RWPE2 (cell line): ENCODE measurements around the gene SHCBP1L.

Source experiments
- ATAC-seq: fragments of 200-7000 bp; cut with Tn5 transposase; 3 replicates; pipeline ENCODE4 v1.9.1; 2021; ENCODE audit warnings: low read depth
- DNase-seq: peaks from one replicate; pipeline ENCODE4 v3.0.0-alpha.2; 2020; ENCODE audit warnings: low spot score
- H3K27ac ChIP-seq: fragments of 450-650 bp; 2 replicates; pipeline ENCODE4 v1.5.1; 2017; ENCODE audit warnings: mild to moderate bottlenecking; ENCODE audit not compliant: poor library complexity, severe bottlenecking
- H3K27me3 ChIP-seq: fragments of 250-450 bp; sonication (Bioruptor Pico); 2 replicates; pipeline ENCODE4 v1.5.1; 2021; ENCODE audit warnings: mild to moderate bottlenecking, moderate library complexity; ENCODE audit not compliant: insufficient read depth, poor library complexity, severe bottlenecking
- H3K36me3 ChIP-seq: fragments of 250-450 bp; sonication (Bioruptor Pico); 2 replicates; pipeline ENCODE4 v1.5.1; 2020; ENCODE audit warnings: low read depth, mild to moderate bottlenecking, moderate library complexity
- H3K4me1 ChIP-seq: fragments of 250-450 bp; sonication (Bioruptor Pico); 2 replicates; pipeline ENCODE4 v1.5.1; 2021; ENCODE audit warnings: mild to moderate bottlenecking, moderate library complexity; ENCODE audit not compliant: insufficient read depth, poor library complexity, severe bottlenecking
- H3K4me3 ChIP-seq: fragments of 250-450 bp; sonication (Bioruptor Pico); 2 replicates; pipeline ENCODE4 v1.5.1; 2021; ENCODE audit warnings: mild to moderate bottlenecking, moderate library complexity; ENCODE audit not compliant: severe bottlenecking
- H3K9me3 ChIP-seq: fragments of 250-450 bp; sonication (Bioruptor Pico); 2 replicates; pipeline ENCODE4 v1.5.1; 2021; ENCODE audit warnings: mild to moderate bottlenecking, moderate library complexity; ENCODE audit not compliant: severe bottlenecking
- TF ChIP-seq, protein P1 (sequence below): fragments of 450-650 bp; IDR thresholded peaks from one replicate; pipeline ENCODE4 v1.5.1; 2017; ENCODE audit warnings: mild to moderate bottlenecking, moderate library complexity; ENCODE audit not compliant: poor library complexity, severe bottlenecking

Gene SHCBP1L

DNA sequence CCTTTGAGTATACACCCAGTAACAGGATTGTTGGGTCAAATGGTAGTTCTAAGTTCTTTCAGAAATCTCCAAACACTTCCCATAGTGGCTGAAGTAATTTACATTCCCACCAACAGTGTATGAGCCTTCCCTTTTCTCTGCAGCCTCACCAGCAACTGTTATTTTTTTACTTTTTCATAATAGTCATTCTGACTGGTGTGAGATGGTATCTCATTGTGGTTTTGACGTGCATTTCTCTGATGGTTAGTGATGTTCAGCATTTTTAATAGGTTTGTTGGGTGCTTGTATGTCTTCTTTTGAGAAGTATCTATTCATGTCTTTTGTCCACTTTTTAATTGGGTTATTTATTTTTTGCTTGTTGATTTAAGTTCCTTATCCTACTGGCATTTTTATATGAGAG is 43.9 kb upstream of the SHCBP1L start:
- no peak for DNase-seq
- no peak for ATAC-seq
- H3K9me3 ChIP-seq = no peaks in the 10 kb centered on the region
- no peaks in the 10 kb centered on the region for H3K27me3 ChIP-seq
- H3K27ac ChIP-seq = no peak overlapping the region
- TF ChIP-seq, protein P1, sequence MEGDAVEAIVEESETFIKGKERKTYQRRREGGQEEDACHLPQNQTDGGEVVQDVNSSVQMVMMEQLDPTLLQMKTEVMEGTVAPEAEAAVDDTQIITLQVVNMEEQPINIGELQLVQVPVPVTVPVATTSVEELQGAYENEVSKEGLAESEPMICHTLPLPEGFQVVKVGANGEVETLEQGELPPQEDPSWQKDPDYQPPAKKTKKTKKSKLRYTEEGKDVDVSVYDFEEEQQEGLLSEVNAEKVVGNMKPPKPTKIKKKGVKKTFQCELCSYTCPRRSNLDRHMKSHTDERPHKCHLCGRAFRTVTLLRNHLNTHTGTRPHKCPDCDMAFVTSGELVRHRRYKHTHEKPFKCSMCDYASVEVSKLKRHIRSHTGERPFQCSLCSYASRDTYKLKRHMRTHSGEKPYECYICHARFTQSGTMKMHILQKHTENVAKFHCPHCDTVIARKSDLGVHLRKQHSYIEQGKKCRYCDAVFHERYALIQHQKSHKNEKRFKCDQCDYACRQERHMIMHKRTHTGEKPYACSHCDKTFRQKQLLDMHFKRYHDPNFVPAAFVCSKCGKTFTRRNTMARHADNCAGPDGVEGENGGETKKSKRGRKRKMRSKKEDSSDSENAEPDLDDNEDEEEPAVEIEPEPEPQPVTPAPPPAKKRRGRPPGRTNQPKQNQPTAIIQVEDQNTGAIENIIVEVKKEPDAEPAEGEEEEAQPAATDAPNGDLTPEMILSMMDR = no peak
- no peaks in the 10 kb centered on the region for H3K4me1 ChIP-seq
- H3K36me3 ChIP-seq = no peaks in the 10 kb centered on the region
- no peak overlapping the region for H3K4me3 ChIP-seq

DNA sequence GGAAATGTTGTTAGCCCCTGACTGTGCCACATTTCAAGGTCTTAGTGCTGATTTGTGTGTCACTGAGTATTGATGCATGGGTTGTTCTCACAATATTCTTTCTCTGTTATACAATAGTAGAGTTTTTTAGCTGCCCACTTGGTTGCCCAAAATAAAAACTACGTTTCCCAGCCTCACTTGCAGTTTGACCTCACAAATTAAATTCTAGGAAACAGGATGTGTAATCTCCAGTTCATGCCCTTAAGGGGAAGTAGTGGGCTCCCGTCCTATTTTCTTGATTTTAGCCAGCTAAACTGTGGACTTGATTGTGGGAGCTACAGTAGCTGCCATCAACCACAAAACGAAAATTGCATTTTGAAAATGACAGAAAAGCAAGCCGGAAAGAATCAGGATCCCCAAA is 42.9 kb upstream of the SHCBP1L start:
- H3K9me3 ChIP-seq = no peaks in the 10 kb centered on the region
- ATAC-seq (no peak), DNase-seq (no peak)
- no peak overlapping the region for H3K4me3 ChIP-seq
- H3K36me3 ChIP-seq = no peaks in the 10 kb centered on the region
- no peak overlapping the region for H3K27ac ChIP-seq
- no peaks in the 10 kb centered on the region for H3K4me1 ChIP-seq
- H3K27me3 ChIP-seq = no peaks in the 10 kb centered on the region
- TF ChIP-seq, protein P1 = no peak

DNA sequence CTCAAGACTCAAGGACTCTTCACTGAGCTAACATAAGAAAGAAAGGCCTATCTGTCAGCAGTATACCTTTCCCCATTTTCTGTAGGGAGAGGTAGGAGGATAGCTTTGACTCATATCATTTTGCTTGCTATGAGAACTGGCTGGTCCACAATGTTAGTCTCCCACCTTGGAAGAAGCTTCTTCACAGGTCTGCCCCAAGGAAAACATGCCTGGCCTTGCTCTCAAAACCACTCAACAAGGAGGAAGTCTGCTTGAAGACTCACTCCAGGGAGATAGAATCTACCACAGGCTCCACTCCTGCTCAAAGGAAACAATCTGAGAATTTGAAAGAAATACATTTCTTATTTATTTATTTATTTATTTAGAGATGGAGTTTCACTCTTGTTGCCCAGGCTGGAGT is 40.8 kb upstream of the SHCBP1L start:
- no peak overlapping the region for H3K27ac ChIP-seq
- H3K9me3 ChIP-seq = no peaks in the 10 kb centered on the region
- H3K27me3 ChIP-seq = no peaks in the 10 kb centered on the region
- ATAC-seq (no peak), DNase-seq (no peak)
- H3K4me3 ChIP-seq = no peak overlapping the region
- no peaks in the 10 kb centered on the region for H3K36me3 ChIP-seq
- TF ChIP-seq, protein P1 = no peak
- H3K4me1 ChIP-seq = peaks cover 10% of the 10 kb centered on the region

DNA sequence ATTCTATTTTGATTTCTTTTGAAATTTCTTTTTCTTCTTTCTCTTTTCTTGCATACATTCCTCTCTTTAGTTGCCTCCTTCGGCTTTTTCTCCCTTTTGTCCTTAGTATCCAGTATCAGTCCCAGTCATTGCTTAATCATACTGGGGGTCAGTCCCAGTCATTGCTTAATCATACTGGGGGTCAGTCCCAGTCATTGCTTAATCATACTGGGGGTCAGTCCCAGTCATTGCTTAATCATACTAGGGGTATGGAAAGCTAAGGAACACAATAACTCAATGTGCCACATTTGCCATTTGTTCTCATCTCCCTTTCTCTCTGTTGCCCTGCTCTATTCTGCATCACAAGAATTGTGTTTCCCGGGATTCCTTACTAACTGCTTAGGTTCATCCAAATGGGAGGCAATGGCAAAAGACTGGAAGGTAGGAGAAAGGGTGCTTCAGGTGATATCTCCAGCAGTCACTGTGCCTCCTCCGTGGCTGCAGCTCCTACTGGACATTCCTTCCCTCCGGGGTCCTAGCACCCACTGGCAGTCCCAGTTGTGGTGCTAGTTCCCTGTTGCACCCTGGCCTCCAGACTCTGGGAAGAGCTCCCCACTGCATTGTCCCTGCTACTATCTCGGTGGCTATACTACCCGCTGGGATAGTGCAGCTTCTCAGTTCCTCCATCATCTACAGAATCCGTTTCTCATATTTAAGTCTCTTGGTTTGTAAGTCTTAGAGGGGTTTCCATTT is 37.6 kb upstream of the SHCBP1L start:
- no peaks in the 10 kb centered on the region for H3K9me3 ChIP-seq
- peak overlapping the region; percentile 6 for H3K27ac ChIP-seq
- ATAC-seq (peak; percentile 35; the same call in 1 of the 3 replicates), DNase-seq (no peak)
- peaks cover 10% of the 10 kb centered on the region for H3K4me1 ChIP-seq
- H3K4me3 ChIP-seq = no peak overlapping the region
- TF ChIP-seq, protein P1 = no peak
- no peaks in the 10 kb centered on the region for H3K36me3 ChIP-seq
- no peaks in the 10 kb centered on the region for H3K27me3 ChIP-seq

DNA sequence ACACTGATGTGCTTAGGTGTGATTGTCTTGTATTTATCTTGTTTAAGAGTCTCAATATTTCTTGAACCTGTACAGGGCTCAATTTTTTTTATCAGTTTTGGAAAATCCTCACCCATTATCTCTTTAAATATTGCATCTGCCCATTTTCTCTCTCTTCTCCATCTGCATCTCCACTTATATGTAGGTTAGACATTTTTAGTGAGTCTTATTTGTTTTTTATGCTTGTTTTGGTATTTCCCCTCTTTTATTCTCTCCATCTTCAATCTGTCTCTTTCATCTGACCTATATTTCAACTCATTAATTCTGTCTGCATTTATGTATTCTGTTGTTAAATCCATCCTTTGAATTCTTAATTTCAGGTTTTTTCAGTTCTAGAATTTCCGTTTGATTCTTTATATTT is 32.9 kb upstream of the SHCBP1L start:
- TF ChIP-seq, protein P1 = no peak
- H3K27me3 ChIP-seq = no peaks in the 10 kb centered on the region
- no peak overlapping the region for H3K27ac ChIP-seq
- ATAC-seq = no peak
- H3K4me1 ChIP-seq = peaks cover 10% of the 10 kb centered on the region
- no peak overlapping the region for H3K4me3 ChIP-seq
- H3K9me3 ChIP-seq = no peaks in the 10 kb centered on the region
- H3K36me3 ChIP-seq = no peaks in the 10 kb centered on the region
- no peak for DNase-seq
